GM06990 (cell line): Measurements from ENCODE around the gene RHOD.
A peak's percentile ranks its signal among the peaks of the same experiment; 100 is the strongest.

ENCODE experiments used
- DNase-seq: peaks from one replicate; pipeline ENCODE4 v3.0.0-alpha.2; 2011; ENCODE audit not compliant: insufficient read length; ENCODE audit errors: extremely low read depth
- H3K27me3 ChIP-seq: replicated peaks from 2 replicates; pipeline ENCODE4 v1.6.0; 2011; ENCODE audit warnings: low read length; ENCODE audit not compliant: control insufficient read depth, insufficient read depth
- H3K36me3 ChIP-seq: 2 replicates; pipeline ENCODE4 v1.5.1; 2011; ENCODE audit warnings: low read length; ENCODE audit not compliant: control insufficient read depth, insufficient read depth
- H3K4me3 ChIP-seq: replicated peaks from 2 replicates; pipeline ENCODE4 v1.5.1; 2011; ENCODE audit warnings: low read depth, mild to moderate bottlenecking, control low read depth, low read length
- TF ChIP-seq, protein P1 (sequence below): IDR thresholded peaks from 2 replicates; pipeline ENCODE4 v1.5.1; 2011; ENCODE audit warnings: low read length, control low read depth, mild to moderate bottlenecking, inconsistent platforms; ENCODE audit not compliant: insufficient read depth, poor library complexity, severe bottlenecking

The RHOD gene

DNA sequence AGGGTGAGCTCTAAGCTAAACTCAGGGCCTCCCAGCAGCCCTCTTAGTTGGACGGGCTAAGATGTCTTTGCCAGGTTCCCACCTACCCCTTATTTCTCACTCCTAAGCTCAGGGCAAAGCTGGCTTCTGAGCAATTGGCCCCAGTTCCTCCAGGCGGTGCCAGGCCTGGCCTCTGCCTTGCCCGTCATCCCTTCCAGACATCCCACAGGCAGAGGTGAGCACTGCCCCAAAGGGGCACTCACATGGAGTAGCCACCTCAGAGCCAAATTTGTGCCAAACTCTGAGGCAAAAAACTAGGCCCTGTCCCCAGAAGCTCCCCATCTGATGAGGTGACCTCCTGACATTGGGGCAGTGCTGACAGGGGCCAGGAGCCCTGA is 9.7 kb downstream of the RHOD start:
- TF ChIP-seq, protein P1, sequence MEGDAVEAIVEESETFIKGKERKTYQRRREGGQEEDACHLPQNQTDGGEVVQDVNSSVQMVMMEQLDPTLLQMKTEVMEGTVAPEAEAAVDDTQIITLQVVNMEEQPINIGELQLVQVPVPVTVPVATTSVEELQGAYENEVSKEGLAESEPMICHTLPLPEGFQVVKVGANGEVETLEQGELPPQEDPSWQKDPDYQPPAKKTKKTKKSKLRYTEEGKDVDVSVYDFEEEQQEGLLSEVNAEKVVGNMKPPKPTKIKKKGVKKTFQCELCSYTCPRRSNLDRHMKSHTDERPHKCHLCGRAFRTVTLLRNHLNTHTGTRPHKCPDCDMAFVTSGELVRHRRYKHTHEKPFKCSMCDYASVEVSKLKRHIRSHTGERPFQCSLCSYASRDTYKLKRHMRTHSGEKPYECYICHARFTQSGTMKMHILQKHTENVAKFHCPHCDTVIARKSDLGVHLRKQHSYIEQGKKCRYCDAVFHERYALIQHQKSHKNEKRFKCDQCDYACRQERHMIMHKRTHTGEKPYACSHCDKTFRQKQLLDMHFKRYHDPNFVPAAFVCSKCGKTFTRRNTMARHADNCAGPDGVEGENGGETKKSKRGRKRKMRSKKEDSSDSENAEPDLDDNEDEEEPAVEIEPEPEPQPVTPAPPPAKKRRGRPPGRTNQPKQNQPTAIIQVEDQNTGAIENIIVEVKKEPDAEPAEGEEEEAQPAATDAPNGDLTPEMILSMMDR: no peak
- Histone ChIP-seq H3K4me3 (no peak overlapping the region), H3K27me3 (no peaks in the 10 kb centered on the region), H3K36me3 (no peaks in the 10 kb centered on the region)
- no peak for DNase-seq

DNA sequence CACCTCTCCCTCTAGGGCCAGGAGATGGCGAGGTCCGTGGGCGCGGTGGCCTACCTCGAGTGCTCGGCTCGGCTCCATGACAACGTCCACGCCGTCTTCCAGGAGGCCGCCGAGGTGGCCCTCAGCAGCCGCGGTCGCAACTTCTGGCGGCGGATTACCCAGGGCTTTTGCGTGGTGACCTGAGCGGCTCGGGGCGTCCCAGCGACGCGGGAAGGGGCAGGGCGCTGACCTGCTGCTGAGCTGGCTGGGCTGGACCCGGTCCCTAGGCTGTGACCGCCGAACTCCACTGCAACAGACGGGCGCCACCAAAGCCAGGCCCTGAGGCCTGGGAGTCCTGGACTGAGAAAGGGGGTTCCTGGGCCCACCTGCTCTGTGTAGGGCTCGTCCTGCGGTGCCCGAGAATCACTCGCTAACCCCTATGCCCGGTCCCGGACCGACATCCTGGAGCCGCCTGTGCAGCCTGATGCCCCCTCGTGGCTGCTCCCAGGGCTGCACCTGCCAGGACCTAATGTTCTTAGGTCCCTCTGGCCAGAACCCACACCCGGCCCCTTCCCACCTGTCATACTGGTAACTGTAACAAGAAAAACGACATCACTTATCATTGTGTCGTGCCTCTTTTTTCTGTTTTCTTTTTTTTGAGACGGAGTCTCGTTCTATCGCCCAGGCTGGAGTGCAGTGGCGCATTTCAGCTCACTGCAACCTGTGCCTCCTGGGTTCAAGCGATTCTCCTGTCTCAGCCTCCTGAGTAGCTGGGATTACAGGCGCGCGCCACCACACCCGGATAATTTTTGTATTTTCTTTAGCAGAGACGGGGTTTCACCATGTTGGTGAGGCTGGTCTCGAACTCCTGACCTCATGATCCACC is 15.0 kb downstream of the RHOD start:
- TF ChIP-seq, protein P1: peak; percentile 92
- Histone ChIP-seq H3K4me3 (no peak overlapping the region), H3K27me3 (no peaks in the 10 kb centered on the region), H3K36me3 (no peaks in the 10 kb centered on the region)
- DNase-seq: peak; percentile 71

DNA sequence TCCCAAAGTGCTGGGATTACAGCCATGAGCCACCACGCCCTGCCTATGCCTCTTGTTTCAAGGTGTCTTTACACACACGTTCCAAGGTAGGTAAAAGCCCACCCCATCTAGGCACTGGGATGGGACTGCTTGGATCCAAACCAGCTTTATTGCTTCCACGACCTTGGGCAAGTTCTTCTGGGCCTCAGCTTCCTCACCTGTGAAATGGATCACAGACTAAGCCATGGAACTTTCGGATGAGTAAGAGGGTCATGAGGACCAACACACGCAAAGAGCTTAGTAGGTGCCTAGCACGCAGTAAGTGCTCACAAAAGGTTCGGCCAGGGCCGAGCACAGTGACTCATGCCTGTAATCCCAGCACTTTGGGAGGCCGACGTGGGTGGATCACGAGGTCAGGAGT is 15.6 kb downstream of the RHOD start:
- H3K36me3 ChIP-seq: no peaks in the 10 kb centered on the region
- TF ChIP-seq, protein P1: no peak
- no peak for DNase-seq
- no peak overlapping the region for H3K4me3 ChIP-seq
- no peaks in the 10 kb centered on the region for H3K27me3 ChIP-seq

DNA sequence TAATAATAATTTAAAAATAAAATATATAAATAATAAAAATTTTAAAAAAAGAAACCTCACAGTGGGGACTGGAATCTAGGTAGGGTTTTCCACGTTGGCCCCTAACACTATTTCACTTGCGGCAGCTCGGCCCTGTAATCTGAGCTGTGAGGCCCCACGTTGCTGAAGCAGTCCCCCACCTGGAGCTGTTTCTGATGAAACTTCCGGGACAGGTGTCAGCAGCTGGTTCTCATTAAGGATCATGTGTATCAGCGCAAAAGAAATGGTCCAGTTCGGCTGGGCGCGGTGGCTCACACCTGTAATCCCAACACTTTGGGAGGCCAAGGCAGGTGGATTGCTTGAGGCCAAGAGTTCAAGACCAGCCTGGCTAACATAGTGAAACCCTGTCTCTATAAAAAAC is 17.3 kb downstream of the RHOD start:
- TF ChIP-seq, protein P1: no peak
- Histone ChIP-seq H3K4me3 (no peak overlapping the region), H3K27me3 (no peaks in the 10 kb centered on the region), H3K36me3 (no peaks in the 10 kb centered on the region)
- no peak for DNase-seq

DNA sequence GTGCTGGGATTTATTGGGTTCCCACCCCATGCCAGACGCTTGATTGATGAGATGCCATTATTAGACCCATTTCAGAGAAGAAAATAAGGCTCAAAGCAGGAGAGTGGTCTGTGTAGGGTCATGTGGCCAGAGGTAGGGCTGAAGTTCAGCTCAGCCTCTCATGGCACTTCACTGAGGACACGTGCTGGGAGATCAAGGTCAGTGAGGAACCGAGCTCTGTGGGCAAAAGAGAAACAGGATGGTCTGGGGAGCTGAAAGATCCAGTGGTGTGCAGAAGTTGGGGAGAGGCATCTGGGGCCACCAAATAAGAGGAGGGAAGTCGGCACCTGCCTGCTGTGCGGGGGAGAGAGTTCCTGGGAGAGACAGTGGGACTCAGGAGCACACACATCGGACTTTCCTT is 19.6 kb downstream of the RHOD start:
- no peaks in the 10 kb centered on the region for H3K27me3 ChIP-seq
- H3K36me3 ChIP-seq: no peaks in the 10 kb centered on the region
- DNase-seq: no peak
- TF ChIP-seq, protein P1: no peak
- H3K4me3 ChIP-seq: no peak overlapping the region
